Measurements from ENCODE around the gene CA10. TPM values are rescaled to one million over a fixed set of nuclear protein-coding genes. Genes with fewer than 3 reads are reported as not detected.
A peak's percentile ranks its signal among the peaks of the same experiment; 100 is the strongest.

CA10 gene
- 0.20 and 0.33 TPM in 2 replicates for total RNA-seq
- not detected in 2 replicates for polyA plus RNA-seq

- Histone ChIP-seq H3K27me3 (peaks cover 80% of the 10 kb centered on the region), H3K4me1 (ENCODE audit: insufficient read depth) (no peaks in the 10 kb centered on the region), H3K27ac (no peak within 1 kb of the TSS), H3K79me2 (no peaks in the 10 kb centered on the region), H3K4me3 (no peak within 1 kb of the TSS), H4K20me1 (ENCODE audit: insufficient read depth, poor library complexity, severe bottlenecking) (no peaks in the 10 kb centered on the region), H3K9me3 (ENCODE audit: low read depth) (no peaks in the 10 kb centered on the region), H3K4me2 (peak within 1 kb of the TSS; percentile 87), H2AFZ (peak within 1 kb of the TSS; percentile 26), H3K9me2 (replicated peaks; ENCODE audit: insufficient read depth) (no peaks in the 10 kb centered on the region), H3K36me3 (replicated peaks; ENCODE audit: insufficient read depth, low read depth) (no peaks in the 10 kb centered on the region)
- no peak for TF ChIP-seq EZH2phosphoT487 (IDR thresholded peaks at IDR 0.05; ENCODE audit: low read depth, severe bottlenecking, unreplicated experiment)
- no peak for TF ChIP-seq CTCF (IDR thresholded peaks at IDR 0.05; ENCODE audit: poor library complexity)
- TF ChIP-seq EZH2 (IDR thresholded peaks at IDR 0.05; ENCODE audit: borderline replicate concordance): peak; percentile 94
- DNase-seq (ENCODE audit: low spot score): peak; percentile 27
- WGBS (ENCODE audit: low lambda C conversion rate, missing lambda C conversion rate): under 1% methylated on average over 19 of the region's 52 CpGs
Observed at GRCh38 chr17:52158450-52159042, at the start of gene CA10. CA10 (minus strand) TSS chr17:52158714.

- no peak for TF ChIP-seq EZH2phosphoT487 (IDR thresholded peaks at IDR 0.05; ENCODE audit: low read depth, severe bottlenecking, unreplicated experiment)
- Histone ChIP-seq H3K4me1 (ENCODE audit: insufficient read depth) (no peaks in the 10 kb centered on the region), H2AFZ (no peak overlapping the region), H3K9me3 (ENCODE audit: low read depth) (no peaks in the 10 kb centered on the region), H3K27me3 (no peaks in the 10 kb centered on the region), H3K4me3 (no peak overlapping the region), H3K36me3 (replicated peaks; ENCODE audit: insufficient read depth, low read depth) (no peaks in the 10 kb centered on the region), H4K20me1 (ENCODE audit: insufficient read depth, poor library complexity, severe bottlenecking) (no peaks in the 10 kb centered on the region), H3K9me2 (replicated peaks; ENCODE audit: insufficient read depth) (no peaks in the 10 kb centered on the region), H3K4me2 (no peak overlapping the region), H3K79me2 (no peaks in the 10 kb centered on the region), H3K27ac (no peak overlapping the region)
- no peak for DNase-seq (ENCODE audit: low spot score)
- 68% methylated on average over 2 of the region's 2 CpGs for WGBS (ENCODE audit: low lambda C conversion rate, missing lambda C conversion rate)
Observed at GRCh38 chr17:52207796-52208195, 49.3 kb upstream of the CA10 start.

- Histone ChIP-seq H3K36me3 (replicated peaks; ENCODE audit: insufficient read depth, low read depth) (no peaks in the 10 kb centered on the region), H3K27ac (no peak overlapping the region), H2AFZ (no peak overlapping the region), H3K27me3 (no peaks in the 10 kb centered on the region), H3K4me1 (ENCODE audit: insufficient read depth) (no peaks in the 10 kb centered on the region), H3K79me2 (no peaks in the 10 kb centered on the region), H3K4me3 (no peak overlapping the region), H4K20me1 (ENCODE audit: insufficient read depth, poor library complexity, severe bottlenecking) (no peaks in the 10 kb centered on the region), H3K9me3 (ENCODE audit: low read depth) (no peaks in the 10 kb centered on the region), H3K4me2 (no peak overlapping the region), H3K9me2 (replicated peaks; ENCODE audit: insufficient read depth) (no peaks in the 10 kb centered on the region)
- WGBS (ENCODE audit: low lambda C conversion rate, missing lambda C conversion rate): 68% methylated on average over 2 of the region's 2 CpGs
- no peak for TF ChIP-seq EZH2 (IDR thresholded peaks at IDR 0.05; ENCODE audit: borderline replicate concordance)
- no peak for TF ChIP-seq EZH2phosphoT487 (IDR thresholded peaks at IDR 0.05; ENCODE audit: low read depth, severe bottlenecking, unreplicated experiment)
- no peak for TF ChIP-seq CTCF (IDR thresholded peaks at IDR 0.05; ENCODE audit: poor library complexity)
- no peak for DNase-seq (ENCODE audit: low spot score)
Observed at GRCh38 chr17:52202520-52203080, 44.1 kb upstream of the CA10 start.

- Histone ChIP-seq H3K4me1 (ENCODE audit: insufficient read depth) (no peaks in the 10 kb centered on the region), H3K4me3 (no peak overlapping the region), H3K27ac (no peak overlapping the region), H3K27me3 (no peaks in the 10 kb centered on the region), H3K9me2 (replicated peaks; ENCODE audit: insufficient read depth) (no peaks in the 10 kb centered on the region), H3K79me2 (no peaks in the 10 kb centered on the region), H3K4me2 (no peak overlapping the region), H2AFZ (no peak overlapping the region), H4K20me1 (ENCODE audit: insufficient read depth, poor library complexity, severe bottlenecking) (no peaks in the 10 kb centered on the region), H3K36me3 (replicated peaks; ENCODE audit: insufficient read depth, low read depth) (no peaks in the 10 kb centered on the region), H3K9me3 (ENCODE audit: low read depth) (no peaks in the 10 kb centered on the region)
- no peak for DNase-seq (ENCODE audit: low spot score)
- WGBS (ENCODE audit: low lambda C conversion rate, missing lambda C conversion rate): 64% methylated on average over 2 of the region's 2 CpGs
- TF ChIP-seq CTCF (IDR thresholded peaks at IDR 0.05; ENCODE audit: poor library complexity) (no peak), EZH2 (IDR thresholded peaks at IDR 0.05; ENCODE audit: borderline replicate concordance) (no peak), EZH2phosphoT487 (IDR thresholded peaks at IDR 0.05; ENCODE audit: low read depth, severe bottlenecking, unreplicated experiment) (no peak)
Observed at GRCh38 chr17:52201767-52202519, 43.4 kb upstream of the CA10 start.
